HCT116 (cell line): ENCODE results near the gene HMG20A.

Experiments
- CTCF ChIP-seq, 3 experiments: fragments of 200-600 bp in 1 of 3; sonication (generic) in 1 of 3; IDR thresholded peaks in 2 of 3; conservative IDR thresholded peaks in 1 of 3; 2 replicates each; pipeline ENCODE4 v1.5.1; 2012 to 2017; ENCODE audit warnings: low read depth in 2 of 3, low read length in 2 of 3, antibody characterized with exemption in 1 of 3, borderline replicate concordance in 1 of 3, control low read depth in 1 of 3, mild to moderate bottlenecking in 1 of 3, mixed read lengths in 1 of 3, mixed run types in 1 of 3, moderate library complexity in 1 of 3; ENCODE audit not compliant: insufficient read depth in 1 of 3
- EZH2 ChIP-seq: fragments of 200-600 bp; sonication (generic); IDR thresholded peaks from 2 replicates; pipeline ENCODE4 v1.6.1; 2017; ENCODE audit warnings: antibody characterized with exemption, mixed run types
- POLR2AphosphoS5 ChIP-seq: IDR thresholded peaks from 2 replicates; pipeline ENCODE4 v1.6.1; 2011; ENCODE audit warnings: mild to moderate bottlenecking, low read depth, low read length, moderate library complexity

DNA sequence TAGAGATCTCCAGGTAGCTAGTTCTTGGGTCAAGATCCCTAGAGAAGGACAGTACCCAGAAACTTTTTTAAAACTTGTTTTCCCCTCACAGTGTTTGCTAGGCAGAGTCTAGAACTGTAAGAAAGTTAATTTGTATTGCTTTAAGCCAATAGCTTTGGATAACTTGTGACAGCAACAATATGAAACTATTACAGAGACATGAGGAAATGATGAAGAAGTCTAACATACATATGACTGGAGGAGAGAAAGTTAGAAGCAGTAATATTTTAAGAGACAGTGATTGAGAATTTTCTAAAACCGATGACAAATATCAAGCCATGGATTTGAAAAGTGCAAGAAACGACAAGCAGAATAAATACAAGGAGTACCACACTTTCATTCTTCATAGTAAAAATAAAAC lies 10.0 kb downstream of the HMG20A start:
- TF ChIP-seq CTCF (IDR thresholded peaks at IDR 0.05 in 2 of 3, conservative IDR thresholded peaks at IDR 0.05 in 1 of 3; ENCODE audit: borderline replicate concordance in 1 of 3, insufficient read depth in 1 of 3, low read depth in 2 of 3, low read length in 2 of 3): no peak
- no peak for TF ChIP-seq POLR2AphosphoS5
- TF ChIP-seq EZH2: no peak
